ENCODE results near the gene FAM98B. TPM values are rescaled to one million over a fixed set of nuclear protein-coding genes. Genes with fewer than 3 reads are reported as not detected.

The FAM98B gene
- polyA plus RNA-seq, 1 of the 3 experiments (the other 2 are of a cell fraction), result 5.7 TPM

DNA sequence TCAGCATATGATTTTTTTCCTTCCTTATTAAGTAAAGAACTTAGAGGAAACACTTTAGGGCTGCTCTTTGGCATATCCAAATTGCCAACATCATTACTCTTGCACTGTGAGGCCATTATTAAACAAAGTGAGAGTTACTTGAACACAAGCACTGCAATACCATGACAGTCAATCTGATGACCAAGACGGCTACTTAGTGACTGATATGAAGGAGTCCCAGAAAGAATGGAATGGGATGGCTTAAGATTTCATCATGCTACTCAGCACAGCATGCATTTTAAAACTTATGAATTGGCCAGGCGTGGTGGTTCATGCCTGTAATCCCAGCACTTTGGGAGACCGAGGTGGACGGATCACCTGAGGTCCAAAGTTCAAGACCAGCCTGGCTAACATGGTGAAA, 55.2 kb downstream of the FAM98B start:
- Histone ChIP-seq H2AFZ (ENCODE audit: low read depth) (no peak overlapping the region), H3K4me2 (no peak overlapping the region), H3F3A (replicated peaks; ENCODE audit: insufficient read depth) (no peaks in the 10 kb centered on the region), H3K9me2 (no peaks in the 10 kb centered on the region), H3K36me3 (replicated peaks in 1 of 2; ENCODE audit: control insufficient read depth in 1 of 2, insufficient read depth in 2 of 2, low read length in 1 of 2) (no peaks in the 10 kb centered on the region), H3K27me3 (ENCODE audit: insufficient read depth) (no peaks in the 10 kb centered on the region), H4K20me1 (ENCODE audit: insufficient read depth) (no peaks in the 10 kb centered on the region), H3K27ac (ENCODE audit: low read depth in 2 of 2, low read length in 1 of 2) (no peak overlapping the region), H3K9me3 (no peaks in the 10 kb centered on the region), H3K9ac (no peak overlapping the region), H3K4me1 (ENCODE audit: control insufficient read depth in 1 of 2, insufficient read depth in 2 of 2, low read depth in 1 of 2, low read length in 1 of 2) (peaks cover 0 to 8% of the 10 kb centered on the region in 2 experiments; a peak in 3 of 4 replicates), H3K79me2 (ENCODE audit: insufficient read depth) (no peaks in the 10 kb centered on the region), H3K4me3 (ENCODE audit: low read depth in 2 of 2, low read length in 1 of 2) (no peak overlapping the region)
- no peak for DNase-seq
- POLR2A ChIA-PET, result no interaction called here
- CTCF ChIA-PET, result interaction anchor here (1.7 kb wide), 1 partner anchor 180 kb away, joined by 4 read pairs; no protein-coding TSS in a partner anchor
- TF ChIP-seq JUND (IDR thresholded peaks at IDR 0.05), result no peak
- no peak for TF ChIP-seq MEF2A (IDR thresholded peaks at IDR 0.05; ENCODE audit: borderline replicate concordance, low read depth)
- no peak for TF ChIP-seq FOSL2 (IDR thresholded peaks at IDR 0.05; ENCODE audit: borderline replicate concordance, low read depth)
- TF ChIP-seq EP300 (IDR thresholded peaks at IDR 0.05; ENCODE audit: borderline replicate concordance in 1 of 2, low read depth in 1 of 2, low read length in 1 of 2), result no peak
- TF ChIP-seq CHD2 (IDR thresholded peaks at IDR 0.05; ENCODE audit: low read length, partially characterized antibody), result no peak
- TF ChIP-seq RAD21 (IDR thresholded peaks at IDR 0.05; ENCODE audit: low read length), result no peak
- TF ChIP-seq FOXM1 (IDR thresholded peaks at IDR 0.05; ENCODE audit: low read depth), result no peak
- no peak for TF ChIP-seq POLR2AphosphoS5 (IDR thresholded peaks at IDR 0.05; ENCODE audit: low read depth, low read length)
- no peak for TF ChIP-seq SIN3A (IDR thresholded peaks at IDR 0.05; ENCODE audit: borderline replicate concordance, low read depth, low read length)
- WGBS (ENCODE audit: low lambda C conversion rate), result 92% methylated on average over 4 of the region's 4 CpGs

DNA sequence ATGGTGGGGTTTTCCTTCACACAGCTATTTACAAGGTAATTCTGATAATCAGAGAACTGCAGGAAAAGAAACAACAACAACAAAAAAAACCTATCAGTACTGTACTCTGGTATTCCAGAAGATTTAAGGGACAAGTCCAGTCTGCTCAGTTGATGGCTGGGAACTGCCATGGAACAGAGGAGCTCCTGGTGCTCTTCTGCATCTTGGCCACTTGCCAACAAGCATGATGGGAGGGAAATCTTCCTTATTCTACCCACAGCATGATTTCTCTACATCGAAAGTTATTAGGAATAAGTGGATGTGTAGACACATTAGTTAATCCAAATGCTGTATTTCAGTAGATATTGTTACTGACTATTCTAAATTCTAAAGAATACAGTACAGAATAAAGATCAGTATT, 59.0 kb downstream of the FAM98B start:
- Histone ChIP-seq H3K4me3 (ENCODE audit: low read depth in 2 of 2, low read length in 1 of 2) (no peak overlapping the region), H3F3A (replicated peaks; ENCODE audit: insufficient read depth) (no peaks in the 10 kb centered on the region), H3K4me1 (ENCODE audit: control insufficient read depth in 1 of 2, insufficient read depth in 2 of 2, low read depth in 1 of 2, low read length in 1 of 2) (peaks cover 10 to 20% of the 10 kb centered on the region in 2 experiments; a peak in 3 of 4 replicates), H3K4me2 (no peak overlapping the region), H4K20me1 (ENCODE audit: insufficient read depth) (no peaks in the 10 kb centered on the region), H2AFZ (ENCODE audit: low read depth) (no peak overlapping the region), H3K27me3 (ENCODE audit: insufficient read depth) (no peaks in the 10 kb centered on the region), H3K36me3 (replicated peaks in 1 of 2; ENCODE audit: control insufficient read depth in 1 of 2, insufficient read depth in 2 of 2, low read length in 1 of 2) (no peaks in the 10 kb centered on the region), H3K27ac (ENCODE audit: low read depth in 2 of 2, low read length in 1 of 2) (no peak overlapping the region), H3K79me2 (ENCODE audit: insufficient read depth) (no peaks in the 10 kb centered on the region), H3K9me2 (no peaks in the 10 kb centered on the region), H3K9me3 (no peaks in the 10 kb centered on the region), H3K9ac (no peak overlapping the region)
- ChIA-PET POLR2A (interaction anchor here (1.0 kb wide), 1 partner anchor 10 kb away, joined by 3 read pairs; no protein-coding TSS in a partner anchor), CTCF (interaction anchor here (1.1 to 1.9 kb wide), 7 partner anchors 8 to 366 kb away, joined by 3 to 5 read pairs (median 4); no protein-coding TSS in a partner anchor)
- 94% methylated on average over 1 of the region's 1 CpG for WGBS (ENCODE audit: low lambda C conversion rate)
- no peak for DNase-seq
- no peak for TF ChIP-seq GATA2 (CRISPR knock-in tag; IDR thresholded peaks at IDR 0.05)
- TF ChIP-seq, protein P1, sequence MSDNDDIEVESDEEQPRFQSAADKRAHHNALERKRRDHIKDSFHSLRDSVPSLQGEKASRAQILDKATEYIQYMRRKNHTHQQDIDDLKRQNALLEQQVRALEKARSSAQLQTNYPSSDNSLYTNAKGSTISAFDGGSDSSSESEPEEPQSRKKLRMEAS (IDR thresholded peaks at IDR 0.05; ENCODE audit: low read depth), result no peak
- no peak for TF ChIP-seq SIN3A (IDR thresholded peaks at IDR 0.05; ENCODE audit: borderline replicate concordance, low read depth, low read length)
- no peak for TF ChIP-seq NFIC (IDR thresholded peaks at IDR 0.05; ENCODE audit: borderline replicate concordance)
- TF ChIP-seq, protein P2, sequence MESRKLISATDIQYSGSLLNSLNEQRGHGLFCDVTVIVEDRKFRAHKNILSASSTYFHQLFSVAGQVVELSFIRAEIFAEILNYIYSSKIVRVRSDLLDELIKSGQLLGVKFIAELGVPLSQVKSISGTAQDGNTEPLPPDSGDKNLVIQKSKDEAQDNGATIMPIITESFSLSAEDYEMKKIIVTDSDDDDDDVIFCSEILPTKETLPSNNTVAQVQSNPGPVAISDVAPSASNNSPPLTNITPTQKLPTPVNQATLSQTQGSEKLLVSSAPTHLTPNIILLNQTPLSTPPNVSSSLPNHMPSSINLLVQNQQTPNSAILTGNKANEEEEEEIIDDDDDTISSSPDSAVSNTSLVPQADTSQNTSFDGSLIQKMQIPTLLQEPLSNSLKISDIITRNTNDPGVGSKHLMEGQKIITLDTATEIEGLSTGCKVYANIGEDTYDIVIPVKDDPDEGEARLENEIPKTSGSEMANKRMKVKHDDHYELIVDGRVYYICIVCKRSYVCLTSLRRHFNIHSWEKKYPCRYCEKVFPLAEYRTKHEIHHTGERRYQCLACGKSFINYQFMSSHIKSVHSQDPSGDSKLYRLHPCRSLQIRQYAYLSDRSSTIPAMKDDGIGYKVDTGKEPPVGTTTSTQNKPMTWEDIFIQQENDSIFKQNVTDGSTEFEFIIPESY (IDR thresholded peaks at IDR 0.05; ENCODE audit: borderline replicate concordance, low read depth), result no peak
- TF ChIP-seq EZH2phosphoT487 (IDR thresholded peaks at IDR 0.05; ENCODE audit: borderline replicate concordance, low read depth), result no peak
- TF ChIP-seq TCF12 (IDR thresholded peaks at IDR 0.05), result no peak
- no peak for TF ChIP-seq YY1 (IDR thresholded peaks at IDR 0.05; ENCODE audit: low read depth)
- TF ChIP-seq, protein P3, sequence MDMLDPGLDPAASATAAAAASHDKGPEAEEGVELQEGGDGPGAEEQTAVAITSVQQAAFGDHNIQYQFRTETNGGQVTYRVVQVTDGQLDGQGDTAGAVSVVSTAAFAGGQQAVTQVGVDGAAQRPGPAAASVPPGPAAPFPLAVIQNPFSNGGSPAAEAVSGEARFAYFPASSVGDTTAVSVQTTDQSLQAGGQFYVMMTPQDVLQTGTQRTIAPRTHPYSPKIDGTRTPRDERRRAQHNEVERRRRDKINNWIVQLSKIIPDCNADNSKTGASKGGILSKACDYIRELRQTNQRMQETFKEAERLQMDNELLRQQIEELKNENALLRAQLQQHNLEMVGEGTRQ (IDR thresholded peaks at IDR 0.05; ENCODE audit: borderline replicate concordance, low read depth, low read length), result no peak
- TF ChIP-seq, protein P4, sequence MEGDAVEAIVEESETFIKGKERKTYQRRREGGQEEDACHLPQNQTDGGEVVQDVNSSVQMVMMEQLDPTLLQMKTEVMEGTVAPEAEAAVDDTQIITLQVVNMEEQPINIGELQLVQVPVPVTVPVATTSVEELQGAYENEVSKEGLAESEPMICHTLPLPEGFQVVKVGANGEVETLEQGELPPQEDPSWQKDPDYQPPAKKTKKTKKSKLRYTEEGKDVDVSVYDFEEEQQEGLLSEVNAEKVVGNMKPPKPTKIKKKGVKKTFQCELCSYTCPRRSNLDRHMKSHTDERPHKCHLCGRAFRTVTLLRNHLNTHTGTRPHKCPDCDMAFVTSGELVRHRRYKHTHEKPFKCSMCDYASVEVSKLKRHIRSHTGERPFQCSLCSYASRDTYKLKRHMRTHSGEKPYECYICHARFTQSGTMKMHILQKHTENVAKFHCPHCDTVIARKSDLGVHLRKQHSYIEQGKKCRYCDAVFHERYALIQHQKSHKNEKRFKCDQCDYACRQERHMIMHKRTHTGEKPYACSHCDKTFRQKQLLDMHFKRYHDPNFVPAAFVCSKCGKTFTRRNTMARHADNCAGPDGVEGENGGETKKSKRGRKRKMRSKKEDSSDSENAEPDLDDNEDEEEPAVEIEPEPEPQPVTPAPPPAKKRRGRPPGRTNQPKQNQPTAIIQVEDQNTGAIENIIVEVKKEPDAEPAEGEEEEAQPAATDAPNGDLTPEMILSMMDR (IDR thresholded peaks at IDR 0.05), result no peak
- TF ChIP-seq TEAD4 (IDR thresholded peaks at IDR 0.05; ENCODE audit: borderline replicate concordance, insufficient read depth), result no peak
- TF ChIP-seq FOSL2 (IDR thresholded peaks at IDR 0.05; ENCODE audit: borderline replicate concordance, low read depth), result no peak
- TF ChIP-seq, protein P5, sequence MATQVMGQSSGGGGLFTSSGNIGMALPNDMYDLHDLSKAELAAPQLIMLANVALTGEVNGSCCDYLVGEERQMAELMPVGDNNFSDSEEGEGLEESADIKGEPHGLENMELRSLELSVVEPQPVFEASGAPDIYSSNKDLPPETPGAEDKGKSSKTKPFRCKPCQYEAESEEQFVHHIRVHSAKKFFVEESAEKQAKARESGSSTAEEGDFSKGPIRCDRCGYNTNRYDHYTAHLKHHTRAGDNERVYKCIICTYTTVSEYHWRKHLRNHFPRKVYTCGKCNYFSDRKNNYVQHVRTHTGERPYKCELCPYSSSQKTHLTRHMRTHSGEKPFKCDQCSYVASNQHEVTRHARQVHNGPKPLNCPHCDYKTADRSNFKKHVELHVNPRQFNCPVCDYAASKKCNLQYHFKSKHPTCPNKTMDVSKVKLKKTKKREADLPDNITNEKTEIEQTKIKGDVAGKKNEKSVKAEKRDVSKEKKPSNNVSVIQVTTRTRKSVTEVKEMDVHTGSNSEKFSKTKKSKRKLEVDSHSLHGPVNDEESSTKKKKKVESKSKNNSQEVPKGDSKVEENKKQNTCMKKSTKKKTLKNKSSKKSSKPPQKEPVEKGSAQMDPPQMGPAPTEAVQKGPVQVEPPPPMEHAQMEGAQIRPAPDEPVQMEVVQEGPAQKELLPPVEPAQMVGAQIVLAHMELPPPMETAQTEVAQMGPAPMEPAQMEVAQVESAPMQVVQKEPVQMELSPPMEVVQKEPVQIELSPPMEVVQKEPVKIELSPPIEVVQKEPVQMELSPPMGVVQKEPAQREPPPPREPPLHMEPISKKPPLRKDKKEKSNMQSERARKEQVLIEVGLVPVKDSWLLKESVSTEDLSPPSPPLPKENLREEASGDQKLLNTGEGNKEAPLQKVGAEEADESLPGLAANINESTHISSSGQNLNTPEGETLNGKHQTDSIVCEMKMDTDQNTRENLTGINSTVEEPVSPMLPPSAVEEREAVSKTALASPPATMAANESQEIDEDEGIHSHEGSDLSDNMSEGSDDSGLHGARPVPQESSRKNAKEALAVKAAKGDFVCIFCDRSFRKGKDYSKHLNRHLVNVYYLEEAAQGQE (IDR thresholded peaks at IDR 0.05; ENCODE audit: low read depth, low read length), result no peak

Data from SK-N-SH (cell line).